GM18909 (cell line): ENCODE results near the gene CUTC.
"Not testable (repeated sequence)": the region's sequence is repeated elsewhere in the genome, so short reads cannot be mapped to it uniquely, and the experiment has no call there.

ENCODE experiments used
- ATAC-seq: cut with Tn5 transposase; IDR thresholded peaks from one replicate; pipeline ENCODE4 v1.9.1; 2021; ENCODE audit warnings: mild to moderate bottlenecking; ENCODE audit not compliant: unreplicated experiment, poor library complexity

CUTC gene, protein sequence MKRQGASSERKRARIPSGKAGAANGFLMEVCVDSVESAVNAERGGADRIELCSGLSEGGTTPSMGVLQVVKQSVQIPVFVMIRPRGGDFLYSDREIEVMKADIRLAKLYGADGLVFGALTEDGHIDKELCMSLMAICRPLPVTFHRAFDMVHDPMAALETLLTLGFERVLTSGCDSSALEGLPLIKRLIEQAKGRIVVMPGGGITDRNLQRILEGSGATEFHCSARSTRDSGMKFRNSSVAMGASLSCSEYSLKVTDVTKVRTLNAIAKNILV

DNA sequence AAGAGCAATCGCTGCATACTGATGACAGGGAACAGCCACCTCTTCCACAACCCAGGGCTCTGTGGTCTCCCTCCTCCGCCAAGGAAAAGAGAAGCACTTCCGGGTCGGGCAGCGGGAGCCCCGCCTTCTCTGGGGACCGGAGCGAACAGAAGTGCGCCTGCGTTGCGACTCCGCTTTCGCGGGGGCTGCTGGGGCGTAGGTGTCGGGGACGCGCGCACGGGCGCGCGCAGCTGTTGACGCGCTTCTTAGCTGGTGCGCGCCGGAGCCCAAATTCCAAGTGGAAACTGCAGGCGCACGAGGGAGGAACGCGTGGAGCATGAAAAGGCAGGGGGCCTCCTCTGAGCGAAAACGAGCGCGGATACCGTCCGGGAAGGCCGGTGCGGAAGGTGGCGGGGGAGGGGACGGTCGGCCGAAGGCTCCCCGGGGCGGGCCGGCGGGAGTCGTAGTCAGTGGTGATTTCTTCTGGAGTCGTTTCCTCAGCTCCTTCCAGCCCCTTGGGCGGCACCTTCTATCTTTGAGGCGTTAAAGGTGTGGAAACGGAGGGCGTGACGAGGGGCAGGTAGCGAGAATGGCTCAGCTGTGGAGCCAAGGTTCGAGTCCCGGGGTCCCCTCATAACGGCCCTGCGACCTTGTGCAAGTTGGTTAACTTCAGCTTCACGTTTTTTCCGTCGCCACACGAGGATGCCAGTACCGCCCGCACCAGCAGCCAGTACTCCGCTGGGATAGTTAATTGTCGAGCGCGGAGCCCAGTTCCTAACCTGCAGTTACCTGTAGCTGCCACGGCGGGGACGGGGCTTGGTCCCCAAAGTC is at the start of gene CUTC, which contains the start of gene COX15:
Gene CUTC, plus strand, starts transcription at position 202 of the 810 bp plus-strand sequence. Its CDS starts 115 bp downstream, at position 317.
Gene COX15, minus strand, starts transcription at position 95 of the 810 bp plus-strand sequence. Its CDS starts 78 bp downstream, at position 17.
- peak; percentile 88 for ATAC-seq

GRCh38 chr10:99682752-99683151 is 49.3 kb upstream of the CUTC start:
- peak; percentile 38 for ATAC-seq

DNA sequence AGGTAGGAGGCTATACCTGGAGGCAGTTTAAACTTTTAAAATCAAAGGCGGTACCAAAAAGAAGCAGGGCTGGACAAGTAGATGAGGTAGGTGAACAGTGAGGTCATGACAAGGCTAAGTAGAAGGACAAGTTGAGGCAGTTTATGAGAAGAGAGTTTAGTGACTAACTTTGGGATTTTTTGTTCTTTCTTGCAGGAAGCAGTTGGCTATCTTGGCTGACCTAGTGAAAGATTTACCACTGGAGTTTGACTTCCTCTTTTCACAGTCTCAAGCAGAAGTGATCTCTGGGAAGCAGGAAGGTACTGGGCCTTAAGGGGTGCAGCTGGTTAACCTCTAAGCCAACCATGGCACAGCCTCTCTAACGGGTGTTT is 46.5 kb upstream of the CUTC start:
- ATAC-seq: peak; percentile 92

GRCh38 chr10:99689461-99689860 is 42.6 kb upstream of the CUTC start:
- no peak for ATAC-seq

DNA sequence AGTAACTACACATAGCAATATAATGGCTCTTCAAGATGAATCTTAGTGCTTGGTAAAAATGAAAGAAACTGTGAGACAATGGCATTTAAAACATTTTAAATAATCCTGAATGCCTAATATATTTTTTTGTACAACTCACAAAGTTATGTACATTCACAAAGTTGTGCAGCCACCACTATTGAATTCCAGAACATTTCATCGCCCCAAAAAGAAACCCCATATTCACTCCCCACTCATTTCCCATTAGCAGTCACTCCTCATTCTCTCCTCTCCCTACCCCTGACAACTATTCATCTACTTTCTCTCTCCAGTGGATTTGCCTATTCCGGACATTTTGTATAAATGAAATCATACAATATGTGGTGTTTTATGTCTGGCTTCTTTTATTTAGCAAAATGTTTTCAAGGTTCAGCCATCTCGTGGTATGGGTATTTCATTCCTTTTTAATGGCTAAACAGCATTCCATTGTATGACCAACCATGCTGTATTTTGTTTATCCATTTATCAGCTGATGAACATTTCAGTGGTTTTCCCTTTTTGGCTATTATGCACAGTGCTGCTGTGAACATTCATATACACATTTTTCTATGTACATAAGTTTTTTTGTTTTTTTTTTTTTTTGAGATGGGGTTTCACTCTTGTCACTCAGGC is 38.0 kb upstream of the CUTC start:
- no peak for ATAC-seq

- ATAC-seq: no peak
Observed at GRCh38 chr10:99695761-99696160, 36.3 kb upstream of the CUTC start.

DNA sequence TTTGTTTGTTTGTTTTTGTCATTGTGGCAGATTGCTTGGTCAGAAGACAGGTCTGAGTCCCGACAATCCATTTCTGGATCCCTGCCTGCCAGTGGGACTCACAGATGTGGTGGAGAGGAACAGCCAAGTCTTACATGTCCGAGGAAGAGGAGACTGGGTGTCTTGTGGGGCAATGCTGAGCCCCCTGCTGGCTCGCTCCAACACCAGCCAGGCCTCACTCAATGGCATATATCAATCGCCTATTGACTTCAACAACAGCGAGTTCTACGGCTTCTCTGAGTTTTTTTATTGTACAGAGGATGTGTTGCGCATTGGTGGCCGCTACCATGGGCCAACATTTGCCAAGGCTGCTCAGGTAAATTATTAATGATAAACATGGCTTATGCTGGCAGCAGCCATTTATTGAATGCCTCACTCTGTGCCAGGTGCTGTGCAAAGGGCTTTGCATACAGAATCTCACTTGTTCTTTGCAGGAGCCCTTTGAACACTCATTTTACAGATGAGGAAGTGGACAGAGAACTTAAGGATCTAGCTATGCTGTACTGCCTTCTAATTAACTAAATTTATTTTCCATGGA is 33.4 kb upstream of the CUTC start:
- no peak for ATAC-seq

GRCh38 chr10:99700649-99701048 is 31.4 kb upstream of the CUTC start:
- ATAC-seq: no peak

- ATAC-seq: no peak
Observed at GRCh38 chr10:99708428-99709012, 23.5 kb upstream of the CUTC start.

DNA sequence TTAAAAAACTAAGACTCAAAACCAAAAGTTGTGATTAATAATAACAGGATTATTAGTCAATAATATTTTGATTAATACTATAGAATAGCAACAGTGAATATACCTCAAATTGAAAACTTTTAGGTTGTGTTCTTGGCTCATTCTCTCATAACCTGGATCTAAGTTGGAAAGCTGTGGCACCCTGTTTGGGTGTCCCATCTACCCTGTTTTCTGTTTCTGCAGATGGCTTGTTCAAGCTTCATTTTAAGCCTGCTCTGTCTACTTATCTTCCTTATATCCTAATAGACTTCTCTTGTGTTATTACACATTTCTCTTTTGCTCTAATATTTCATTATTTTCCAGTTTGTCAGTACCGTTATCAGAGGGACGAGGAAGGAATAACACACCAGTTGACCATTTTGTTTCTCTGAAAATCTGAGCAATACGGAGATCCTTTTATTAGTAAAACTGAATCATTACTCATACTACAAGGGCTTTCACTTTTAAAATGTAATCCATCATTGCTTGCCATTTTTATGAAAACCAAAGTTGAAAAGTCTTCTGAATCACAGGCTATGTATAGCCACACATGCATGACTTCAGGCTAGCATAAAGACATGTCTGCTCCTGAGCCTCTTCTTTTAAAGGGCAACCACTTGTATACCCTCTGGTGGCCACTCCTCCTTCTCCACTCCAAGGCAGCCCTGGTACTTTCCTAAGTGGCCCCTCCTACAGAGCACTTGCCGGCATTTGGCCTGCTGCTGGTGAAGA is 22.4 kb upstream of the CUTC start:
- ATAC-seq: no peak

DNA sequence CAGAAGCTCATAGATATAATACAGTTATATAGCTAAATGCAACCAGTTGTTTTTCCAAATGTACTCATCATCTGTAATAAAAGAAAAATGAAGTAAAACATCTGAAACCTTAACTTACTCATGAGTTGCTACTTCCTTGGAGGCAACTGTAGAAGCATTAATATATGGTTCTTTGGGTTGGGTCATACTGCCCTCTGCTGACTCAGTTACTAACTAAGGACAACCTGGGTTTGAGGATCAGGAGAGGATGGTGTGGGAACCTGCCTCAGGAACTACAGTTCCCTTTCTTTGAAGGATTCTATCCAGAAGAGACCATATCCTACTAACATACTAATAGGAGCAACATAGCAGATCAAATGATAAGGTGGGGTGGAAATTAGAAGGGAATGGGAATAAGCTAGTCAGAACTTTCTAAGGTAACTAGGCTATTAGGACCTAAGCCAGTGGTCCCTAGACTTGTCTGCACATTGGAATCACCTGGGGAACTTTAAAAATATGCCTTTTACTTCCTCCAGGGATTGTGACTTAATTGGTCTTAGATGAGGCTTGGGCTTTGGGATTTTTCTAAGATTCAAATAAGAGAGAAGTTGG is 20.8 kb upstream of the CUTC start:
- peak; percentile 55 for ATAC-seq

- no peak for ATAC-seq
Observed at GRCh38 chr10:99714446-99714845, 17.6 kb upstream of the CUTC start.

DNA sequence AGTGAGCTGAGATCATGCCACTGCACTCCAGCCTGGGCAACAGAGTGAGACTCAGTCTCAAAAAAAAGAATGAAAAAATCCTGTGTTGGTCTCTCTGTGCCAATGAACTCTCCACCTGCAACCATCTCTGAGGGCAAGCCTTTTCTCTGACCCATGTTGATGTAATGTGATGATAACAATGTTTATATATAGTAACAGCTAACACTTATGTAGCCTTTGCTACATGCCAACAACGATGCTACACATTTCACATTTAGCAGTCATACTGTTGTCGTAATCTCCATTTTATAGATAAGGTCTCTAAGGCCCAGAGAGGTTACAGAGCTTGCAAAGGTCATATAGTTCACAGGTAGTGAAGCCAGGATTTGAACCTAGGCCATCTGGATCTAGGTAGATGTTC is 11.6 kb upstream of the CUTC start:
- no peak for ATAC-seq

DNA sequence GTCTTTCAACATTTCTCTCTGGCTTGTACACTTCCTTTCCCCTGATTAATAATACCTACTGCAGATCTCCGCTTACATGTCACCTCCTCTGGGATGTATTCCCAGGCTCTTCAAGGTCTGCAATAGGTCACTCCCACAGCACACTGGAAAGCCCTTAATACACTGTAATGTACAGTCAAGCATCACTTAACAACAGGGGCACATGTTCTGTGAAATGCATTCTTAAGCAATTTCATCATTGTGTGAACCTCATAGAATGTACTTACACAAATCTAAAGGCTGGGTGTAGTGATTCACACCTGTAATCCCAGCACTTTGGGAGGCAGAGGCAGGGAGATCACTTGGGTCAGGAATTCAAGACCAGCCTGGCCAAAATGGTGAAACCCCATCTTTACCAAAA is 2.0 kb upstream of the CUTC start:
- no peak for ATAC-seq

- peak; percentile 40 for ATAC-seq
Observed at GRCh38 chr10:99731306-99732032, 565 bp upstream of the CUTC start.

- ATAC-seq: no peak
Observed at GRCh38 chr10:99733366-99733765, 1.3 kb downstream of the CUTC start.

DNA sequence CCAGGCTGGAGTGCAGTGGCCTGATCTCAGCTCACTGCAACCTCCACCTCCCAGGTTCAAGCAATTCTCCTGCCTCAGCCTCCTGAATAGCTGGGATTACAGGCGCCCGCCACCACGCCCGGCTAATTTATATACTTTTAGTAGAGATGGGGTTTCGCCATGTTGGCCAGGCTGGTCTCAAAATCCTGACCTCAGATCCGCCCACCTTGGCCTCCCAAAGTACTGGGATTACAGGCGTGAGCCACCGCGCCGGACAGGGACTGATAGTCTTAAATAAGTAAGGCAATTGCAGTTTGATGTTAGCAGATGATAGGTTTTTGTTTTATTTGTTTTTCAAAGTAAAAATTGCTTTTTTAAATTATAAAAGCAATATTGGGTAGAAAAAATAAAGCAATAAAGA is 2.1 kb downstream of the CUTC start:
- ATAC-seq: not testable (repeated sequence)

- no peak for ATAC-seq
Observed at GRCh38 chr10:99740260-99740659, 8.2 kb downstream of the CUTC start.
